Measurements from ENCODE around the gene NSF. TPM values are rescaled to one million over a fixed set of nuclear protein-coding genes. Genes with fewer than 3 reads are reported as not detected.

NSF gene
- 17.2 to 22.0 TPM (median 21.0 TPM) in 5 replicates for total RNA-seq (2022; extraction: Qiagen RNA extraction)

DNA sequence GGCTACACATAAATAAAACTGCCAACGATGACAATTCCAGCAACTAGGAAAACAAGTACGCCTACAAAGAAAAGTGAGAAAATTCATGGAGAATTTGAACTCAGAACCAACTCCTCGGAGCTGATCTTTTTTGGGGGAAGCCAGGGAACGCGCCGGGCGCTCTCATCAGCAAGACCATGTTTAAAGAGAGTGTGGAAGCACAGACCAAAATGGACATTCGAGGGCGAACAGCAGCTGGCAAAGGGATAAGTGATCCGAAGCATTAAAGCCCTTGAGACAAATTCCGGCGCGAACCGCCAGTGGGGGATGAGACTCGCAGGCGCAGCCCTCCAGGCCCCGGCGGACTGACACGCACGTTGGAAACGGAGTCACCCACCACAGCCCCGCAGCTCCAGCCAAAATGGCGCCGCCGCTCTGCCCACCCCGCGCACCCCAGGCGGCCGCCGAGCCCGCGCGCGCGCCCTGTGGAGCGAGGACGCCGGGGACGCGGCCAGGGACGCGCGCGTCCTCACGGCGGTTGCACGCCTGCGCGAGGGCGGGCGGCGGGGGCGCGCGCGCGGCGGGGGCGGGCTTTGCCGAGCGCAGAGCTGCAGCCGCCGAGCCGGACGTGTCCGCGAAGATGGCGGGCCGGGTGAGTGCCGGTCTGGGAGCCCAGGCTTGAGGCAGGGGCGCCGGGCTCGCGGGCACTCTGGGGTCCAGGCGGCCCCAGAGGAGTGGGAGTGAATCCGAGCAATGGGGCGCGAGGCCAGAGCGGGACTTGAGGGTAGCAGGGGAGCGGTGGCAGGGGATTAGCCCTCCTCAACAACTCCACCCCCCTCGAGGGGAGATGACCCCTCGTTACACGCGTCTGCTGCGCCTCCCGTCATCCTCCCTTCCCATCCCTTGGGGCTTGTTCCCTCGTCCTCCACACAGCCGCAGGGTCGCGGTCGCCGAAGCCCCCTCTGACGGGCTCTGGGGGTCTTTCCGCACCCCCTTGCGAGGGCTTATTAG, at the start of gene NSF:
Gene NSF, plus strand, starts transcription at position 513 of the 990 bp plus-strand sequence. Its CDS starts 107 bp downstream, at position 620.

DNA sequence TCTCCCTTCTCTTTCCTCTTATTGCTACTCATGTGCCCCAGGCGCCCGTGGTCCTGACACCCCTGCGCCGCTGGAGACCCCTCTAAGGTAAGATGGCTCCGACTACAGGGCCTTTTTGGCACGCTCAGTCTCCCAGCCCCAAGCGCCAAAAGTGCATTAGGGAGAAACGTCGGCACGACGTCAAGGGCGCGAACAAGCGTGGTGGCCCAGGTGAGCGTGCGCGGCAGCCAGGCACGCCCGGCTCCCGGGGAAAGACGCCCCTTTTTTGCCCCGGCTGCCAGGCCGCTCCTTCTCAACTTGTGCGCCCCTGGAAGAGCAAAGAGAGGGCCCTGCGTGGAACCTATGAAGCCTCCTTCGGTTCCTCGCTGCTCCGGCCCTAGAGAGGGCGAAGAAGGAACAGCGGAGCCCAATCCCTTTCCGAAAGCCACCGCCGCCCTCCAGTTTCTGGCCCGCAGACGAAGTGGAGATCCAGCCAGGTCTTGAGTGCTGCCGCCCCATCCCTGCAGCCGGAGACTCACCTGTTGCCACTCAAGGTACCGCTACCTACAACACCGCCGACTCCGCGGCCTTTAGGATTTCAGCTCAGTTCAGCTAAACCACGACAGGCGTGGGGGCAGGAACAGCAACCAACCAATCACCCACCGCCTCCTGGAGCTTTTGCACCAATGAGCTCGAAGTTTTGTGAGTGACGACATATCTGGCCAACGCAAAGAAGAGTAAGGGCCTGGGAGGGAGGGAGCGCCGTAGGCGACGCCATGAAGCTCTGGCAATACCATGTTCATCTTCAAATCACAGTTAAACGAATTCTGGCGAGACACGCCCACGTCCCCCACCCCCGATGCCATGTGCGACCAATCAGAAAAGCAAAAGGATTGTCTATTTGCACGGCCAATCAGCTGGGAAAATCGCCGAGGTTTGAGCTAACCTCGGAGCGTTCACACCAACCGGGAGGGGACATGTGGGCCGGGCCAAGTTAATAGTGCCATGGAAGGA, 11.1 kb upstream of the NSF start, which contains the start of gene ARL17A:
Gene ARL17A, minus strand, starts transcription at position 609 of the 993 bp plus-strand sequence. CDS start 3,369 bp downstream, outside the sequence.

Other genes starting within 250 kb of the NSF start
- gene ARL17B, start 228.9 kb upstream of the NSF start, total RNA-seq (2022; extraction: Qiagen RNA extraction), result 5.4 to 6.7 TPM (median 6.0 TPM) in 5 replicates
- 3.6 to 5.0 TPM (median 4.4 TPM) in 5 replicates for gene LRRC37A2, start 78.2 kb upstream of the NSF start, total RNA-seq (2022; extraction: Qiagen RNA extraction)
- gene ARL17A, start 11.0 kb upstream of the NSF start, total RNA-seq (2022; extraction: Qiagen RNA extraction), result 2.5 to 5.3 TPM (median 3.6 TPM) in 5 replicates
- gene WNT3, start 228.0 kb downstream of the NSF start, total RNA-seq (2022; extraction: Qiagen RNA extraction), result 3.6 to 4.7 TPM (median 4.2 TPM) in 5 replicates